CD4-positive, CD25-positive, alpha-beta regulatory T cell (primary cell): Measurements from ENCODE around the gene CXorf65. TPM values are rescaled to one million over a fixed set of nuclear protein-coding genes. Genes with fewer than 3 reads are reported as not detected.

ENCODE experiments used
- ATAC-seq, 2 donors: fragments of 150-1000 bp; cut with Tn5 transposase; one replicate each; pipeline ENCODE4 v1.10.0; 2021; ENCODE audit warnings: low read depth in 2 of 2, moderate number of reproducible peaks in 2 of 2, moderate library complexity in 1 of 2
- DNase-seq, 3 donors: peaks; one replicate each; pipeline versions ENCODE4 v3.0.0 to v3.0.0-alpha.2; 2012 to 2022; ENCODE audit warnings: mixed read lengths in 1 of 3
- H3K27ac ChIP-seq: one replicate; pipeline ENCODE4 v1.7.0; 2013; ENCODE audit warnings: mild to moderate bottlenecking, low read length; ENCODE audit not compliant: insufficient read depth, poor library complexity, severe bottlenecking
- H3K27me3 ChIP-seq: one replicate; pipeline ENCODE4 v1.7.0; 2013; ENCODE audit warnings: low read length; ENCODE audit not compliant: control insufficient read depth, insufficient read depth
- H3K36me3 ChIP-seq: one replicate; pipeline ENCODE4 v1.7.0; 2013; ENCODE audit warnings: mild to moderate bottlenecking, low read length, moderate library complexity; ENCODE audit not compliant: control insufficient read depth, insufficient read depth
- H3K4me1 ChIP-seq: 2 replicates; pipeline ENCODE4 v1.7.0; 2013; ENCODE audit warnings: mild to moderate bottlenecking, low read length; ENCODE audit not compliant: insufficient read depth, control insufficient read depth, poor library complexity, severe bottlenecking
- H3K4me3 ChIP-seq: one replicate; pipeline ENCODE4 v1.7.0; 2013; ENCODE audit warnings: low read depth, mild to moderate bottlenecking, low read length, moderate library complexity
- H3K9me3 ChIP-seq, 2 experiments: 1 replicate in 1 of 2; 2 replicates in 1 of 2; pipeline ENCODE4 v1.7.0; 2013; ENCODE audit warnings: low read length in 2 of 2, mild to moderate bottlenecking in 1 of 2, moderate library complexity in 1 of 2; ENCODE audit not compliant: control insufficient read depth in 2 of 2
- H3K27ac Mint-ChIP-seq, 3 donors: one replicate each; pipeline ENCODE4 v1.8.0; 2020 to 2022; ENCODE audit warnings: mild to moderate bottlenecking in 3 of 3, mixed read lengths in 3 of 3, moderate library complexity in 2 of 3
- H3K27me3 Mint-ChIP-seq: one replicate; pipeline ENCODE4 v1.8.0; 2022; ENCODE audit warnings: mild to moderate bottlenecking, mixed read lengths
- H3K36me3 Mint-ChIP-seq: one replicate; pipeline ENCODE4 v1.8.0; 2020; ENCODE audit warnings: mixed read lengths
- H3K4me1 Mint-ChIP-seq, 4 donors: one replicate each; pipeline ENCODE4 v1.8.0; 2020 to 2022; ENCODE audit warnings: mixed read lengths in 4 of 4, mild to moderate bottlenecking in 1 of 4
- H3K4me3 Mint-ChIP-seq, 4 donors: one replicate each; pipeline ENCODE4 v1.8.0; 2020 to 2022; ENCODE audit warnings: mild to moderate bottlenecking in 4 of 4, mixed read lengths in 4 of 4, moderate library complexity in 3 of 4
- H3K9me3 Mint-ChIP-seq, 7 donors: one replicate each; pipeline ENCODE4 v1.8.0; 2020 to 2022; ENCODE audit warnings: mixed read lengths in 7 of 7, mild to moderate bottlenecking in 3 of 7, moderate library complexity in 2 of 7
- polyA plus RNA-seq, 4 donors: library from polyadenylated mRNA; unstranded; fragments of 300-500 nt; fragmentation: Illumina TruSeq; gene quantifications; one replicate each; pipeline ENCODE4 v1.2.3, GENCODE V29; 2021
- total RNA-seq: library from RNA; stranded (reverse); gene quantifications from one replicate; pipeline ENCODE4 v1.2.3, GENCODE V29; 2022

The CXorf65 gene
- total and polyA plus RNA-seq, 5 donors from 2014 or later = 1.6 to 81.0 (median 3.6) TPM

- peak overlapping the region in 2 of 3 donors; percentile 26 to 33 for H3K27ac Mint-ChIP-seq
- H3K27me3 Mint-ChIP-seq = no peaks in the 10 kb centered on the region
- DNase-seq (no peak), ATAC-seq (no peak)
- Histone ChIP-seq H3K4me3 (no peak overlapping the region), H3K27ac (peak overlapping the region; percentile 66), H3K9me3 (no peaks in the 10 kb centered on the region), H3K4me1 (peaks cover 24% of the 10 kb centered on the region), H3K27me3 (no peaks in the 10 kb centered on the region), H3K36me3 (peaks cover 7% of the 10 kb centered on the region)
- H3K4me1 Mint-ChIP-seq = peaks cover 24 to 40% (median 30%) of the 10 kb centered on the region in 4 donors
- no peaks in the 10 kb centered on the region for H3K9me3 Mint-ChIP-seq
- H3K36me3 Mint-ChIP-seq = no peaks in the 10 kb centered on the region
- H3K4me3 Mint-ChIP-seq = peak overlapping the region in 2 of 4 donors; percentile 22 to 83
Measured at GRCh38 chrX:71056867-71057266, 49.7 kb downstream of the CXorf65 start.

Other genes with a start within 250 kb of the CXorf65 start
- gene TEX11, start 198.0 kb downstream of the CXorf65 start, total RNA-seq = not detected
- gene TEX11, start 198.0 kb downstream of the CXorf65 start, polyA plus RNA-seq = not detected
- gene SLC7A3, start 175.6 kb downstream of the CXorf65 start, total RNA-seq = not detected
- gene SLC7A3, start 175.6 kb downstream of the CXorf65 start, polyA plus RNA-seq = not detected
- gene SNX12, start 38.4 kb downstream of the CXorf65 start, total RNA-seq = 29.5 TPM
- gene SNX12, start 38.4 kb downstream of the CXorf65 start, polyA plus RNA-seq = 1 to 10 TPM; 4.0 to 9.2 (median 5.8) TPM
- 49.9 TPM for gene FOXO4, start 10.9 kb downstream of the CXorf65 start, total RNA-seq
- 1 to 10 TPM; 1.8 to 3.3 (median 2.5) TPM for gene FOXO4, start 10.9 kb downstream of the CXorf65 start, polyA plus RNA-seq
- 504 TPM for gene IL2RG, start 4.8 kb upstream of the CXorf65 start, total RNA-seq
- gene IL2RG, start 4.8 kb upstream of the CXorf65 start, polyA plus RNA-seq = 1,000 to 10,000 TPM in 3 of 4 donors, 100 to 1,000 TPM in 1; 997 to 1,278 (median 1,072) TPM
- 83.8 TPM for gene MED12, start 11.9 kb upstream of the CXorf65 start, total RNA-seq
- 1 to 10 TPM; 6.3 to 9.7 (median 8.2) TPM for gene MED12, start 11.9 kb upstream of the CXorf65 start, polyA plus RNA-seq
- gene NLGN3, start 38.1 kb upstream of the CXorf65 start, total RNA-seq = 4.4 TPM
- under 1 TPM in 1 of 4 donors, not detected in 3; 0.05 TPM for gene NLGN3, start 38.1 kb upstream of the CXorf65 start, polyA plus RNA-seq
- gene GJB1, start 116.5 kb upstream of the CXorf65 start, total RNA-seq = not detected
- not detected for gene GJB1, start 116.5 kb upstream of the CXorf65 start, polyA plus RNA-seq
- gene ZMYM3, start 147.4 kb upstream of the CXorf65 start, total RNA-seq = 19.5 TPM
- gene ZMYM3, start 147.4 kb upstream of the CXorf65 start, polyA plus RNA-seq = 1 to 10 TPM; 4.9 to 7.3 (median 6.3) TPM
- gene NONO, start 176.9 kb upstream of the CXorf65 start, total RNA-seq = 388 TPM
- gene NONO, start 176.9 kb upstream of the CXorf65 start, polyA plus RNA-seq = 100 to 1,000 TPM; 171 to 182 (median 177) TPM
- gene ITGB1BP2, start 195.0 kb upstream of the CXorf65 start, total RNA-seq = 1.4 TPM
- gene ITGB1BP2, start 195.0 kb upstream of the CXorf65 start, polyA plus RNA-seq = not detected